ENCODE results near the gene HOXC10.
A peak's percentile ranks its signal among the peaks of the same experiment; 100 is the strongest.

Gene HOXC10

DNA sequence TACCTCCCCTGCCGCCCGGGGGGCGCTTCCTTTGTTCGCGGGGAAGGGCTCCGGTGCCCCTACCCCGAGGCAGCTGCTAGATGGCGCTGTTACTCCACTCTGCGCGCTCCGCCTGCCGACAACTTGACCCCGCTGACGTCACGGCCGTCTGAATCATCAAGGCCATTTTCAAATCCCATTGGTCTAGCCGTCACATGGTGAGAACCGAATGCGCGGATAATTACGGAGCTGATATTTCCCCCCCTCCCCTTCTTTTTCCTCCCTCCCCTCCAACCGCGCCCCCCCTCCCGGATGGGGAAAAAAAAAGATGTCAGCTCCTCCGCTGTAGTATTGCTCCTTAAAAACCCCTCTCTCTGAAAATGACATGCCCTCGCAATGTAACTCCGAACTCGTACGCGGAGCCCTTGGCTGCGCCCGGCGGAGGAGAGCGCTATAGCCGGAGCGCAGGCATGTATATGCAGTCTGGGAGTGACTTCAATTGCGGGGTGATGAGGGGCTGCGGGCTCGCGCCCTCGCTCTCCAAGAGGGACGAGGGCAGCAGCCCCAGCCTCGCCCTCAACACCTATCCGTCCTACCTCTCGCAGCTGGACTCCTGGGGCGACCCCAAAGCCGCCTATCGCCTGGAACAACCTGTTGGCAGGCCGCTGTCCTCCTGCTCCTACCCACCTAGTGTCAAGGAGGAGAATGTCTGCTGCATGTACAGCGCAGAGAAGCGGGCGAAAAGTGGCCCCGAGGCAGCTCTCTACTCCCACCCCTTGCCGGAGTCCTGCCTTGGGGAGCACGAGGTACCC lies at the start of gene HOXC10:
HOXC10 (plus strand) TSS at position 246 of the 791 bp plus-strand sequence; CDS start at position 360, 114 bp downstream.
- DNase-seq, result peak; percentile 28

DNA sequence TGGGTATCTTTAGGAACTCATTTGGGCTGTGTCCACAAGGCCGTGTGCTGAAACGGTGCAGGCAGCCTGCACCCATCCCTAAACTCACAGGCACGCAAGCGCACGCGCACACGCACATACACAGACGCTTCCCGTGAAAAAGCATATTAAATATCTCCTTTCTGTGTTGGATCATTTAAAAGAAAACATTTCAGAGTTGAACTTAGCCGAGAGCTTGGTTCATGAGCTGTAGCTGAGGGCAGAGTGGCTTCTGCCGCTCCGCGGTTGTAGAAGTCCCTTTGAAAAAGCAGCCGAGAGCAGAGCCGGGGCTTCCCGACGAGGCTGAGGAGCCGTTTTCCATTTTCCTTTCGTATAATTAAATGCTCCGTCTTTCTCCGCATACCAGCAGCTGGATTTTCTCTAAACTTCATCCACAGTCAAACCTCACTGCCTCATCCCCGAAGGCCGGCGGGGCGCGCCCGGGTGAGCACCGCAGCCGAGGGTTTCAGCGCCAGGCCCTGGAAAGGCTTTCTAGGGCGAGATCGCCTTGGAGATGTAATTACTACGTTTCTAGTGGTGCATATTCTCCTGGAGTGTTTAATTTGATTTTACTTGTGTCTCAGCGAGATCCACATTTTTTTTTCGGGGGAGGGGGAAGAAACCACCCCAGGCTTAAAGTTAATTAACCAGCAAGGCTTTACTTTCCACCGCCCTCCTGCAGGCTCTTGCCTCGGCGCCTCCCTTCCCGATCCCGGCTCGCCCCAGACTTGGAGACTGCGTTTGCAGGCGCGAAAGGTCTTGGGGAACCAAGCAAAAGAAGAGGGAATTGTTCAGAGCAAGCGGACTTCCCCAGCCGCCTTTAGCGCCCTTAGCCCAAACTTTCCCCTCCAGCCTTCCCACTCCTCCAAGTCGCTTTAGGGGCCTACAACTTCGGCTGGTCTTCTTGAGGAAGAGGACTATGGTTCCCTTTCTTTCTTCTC lies 49.3 kb upstream of the HOXC10 start:
- DNase-seq, result no peak

DNA sequence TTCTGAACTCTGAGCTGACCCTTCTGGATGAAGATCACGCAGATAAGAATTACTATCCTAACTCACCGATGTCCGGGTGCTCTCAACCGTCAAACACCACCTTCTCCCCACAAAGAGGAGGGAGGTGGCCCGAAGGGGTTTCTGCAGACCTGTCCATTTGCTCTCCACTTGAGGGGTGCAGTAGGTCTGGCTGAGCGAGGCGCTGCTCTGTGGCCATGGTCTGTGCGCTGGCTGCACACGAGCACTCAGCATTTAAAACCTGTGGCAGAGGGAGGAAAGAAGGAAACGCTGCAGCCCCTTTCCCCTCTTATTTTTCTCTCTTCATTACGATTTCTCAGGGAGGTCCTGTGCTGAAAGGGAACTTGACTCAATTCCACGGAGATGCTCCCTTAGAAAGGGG lies 47.8 kb upstream of the HOXC10 start:
- no peak for DNase-seq

DNA sequence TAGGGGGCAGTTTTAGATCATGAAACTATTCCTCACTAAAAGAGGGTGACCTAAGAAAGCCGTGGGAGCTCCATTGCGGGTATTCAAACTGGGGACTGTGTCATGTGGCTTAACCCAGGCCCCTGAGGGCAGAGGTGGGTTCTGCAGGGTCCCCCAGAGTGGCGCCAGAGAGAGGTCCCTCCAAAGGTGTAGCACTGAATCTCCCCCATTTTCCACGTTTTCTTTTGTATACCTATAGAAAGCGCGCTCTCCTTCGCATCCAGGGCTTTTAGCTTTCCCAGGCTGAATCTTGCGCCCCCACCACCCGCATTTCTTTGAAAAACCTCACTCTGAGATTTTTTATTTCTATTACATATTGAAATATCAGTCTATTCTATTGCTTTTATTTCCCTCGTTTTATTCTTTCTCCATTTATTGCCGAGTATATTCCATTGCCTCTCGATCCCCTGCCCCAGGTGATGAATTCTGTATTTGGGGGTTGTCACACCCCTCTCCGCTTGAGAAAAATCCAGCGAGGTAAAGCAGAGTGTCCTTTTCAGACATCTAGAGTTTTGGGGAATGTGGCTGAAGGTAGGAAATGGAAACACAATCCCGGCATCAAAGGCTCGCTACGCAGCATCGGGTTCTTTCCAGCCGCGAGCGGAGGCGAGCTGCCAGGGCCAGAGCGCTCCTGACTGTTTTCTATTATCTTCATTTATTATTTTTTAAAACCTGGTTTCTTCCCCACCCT lies 47.2 kb upstream of the HOXC10 start:
- no peak for DNase-seq

DNA sequence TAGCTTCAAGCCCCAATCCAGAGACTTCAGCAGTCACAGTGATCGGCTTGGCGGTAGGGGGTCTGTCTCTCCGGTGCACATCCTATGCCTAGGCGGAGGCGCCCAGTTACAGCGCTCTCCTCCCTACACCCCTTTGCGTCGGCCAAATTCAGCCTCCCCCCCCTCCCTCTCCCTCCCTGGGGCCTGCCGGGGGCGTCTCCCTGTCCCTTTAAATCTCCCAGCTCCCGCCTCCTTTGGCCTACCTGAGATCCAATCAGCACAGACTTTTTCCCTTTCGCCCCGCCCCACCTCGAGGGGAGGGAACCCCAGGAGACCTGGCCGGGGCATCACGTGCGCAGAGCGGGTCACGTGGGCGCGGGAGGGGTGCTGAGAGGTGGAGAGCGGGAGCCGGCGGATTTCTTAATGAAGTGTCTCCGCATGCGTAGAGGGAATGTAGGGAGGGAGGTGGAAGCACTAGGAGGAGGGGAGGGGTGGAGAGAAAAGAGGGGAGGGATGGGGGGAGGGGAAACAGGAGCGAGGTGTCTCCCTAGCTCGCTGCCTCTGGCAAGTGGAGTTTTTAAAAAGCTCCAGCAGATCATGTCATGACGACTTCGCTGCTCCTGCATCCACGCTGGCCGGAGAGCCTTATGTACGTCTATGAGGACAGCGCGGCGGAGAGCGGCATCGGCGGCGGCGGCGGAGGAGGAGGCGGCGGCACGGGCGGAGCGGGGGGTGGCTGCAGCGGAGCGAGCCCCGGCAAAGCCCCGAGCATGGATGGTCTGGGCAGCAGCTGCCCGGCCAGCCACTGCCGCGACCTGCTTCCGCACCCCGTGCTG lies 46.4 kb upstream of the HOXC10 start, which contains the start of gene HOXC13:
HOXC13 (plus strand) TSS at position 506 of the 815 bp plus-strand sequence; CDS start at position 582, 76 bp downstream.
- DNase-seq, result peak; percentile 93

DNA sequence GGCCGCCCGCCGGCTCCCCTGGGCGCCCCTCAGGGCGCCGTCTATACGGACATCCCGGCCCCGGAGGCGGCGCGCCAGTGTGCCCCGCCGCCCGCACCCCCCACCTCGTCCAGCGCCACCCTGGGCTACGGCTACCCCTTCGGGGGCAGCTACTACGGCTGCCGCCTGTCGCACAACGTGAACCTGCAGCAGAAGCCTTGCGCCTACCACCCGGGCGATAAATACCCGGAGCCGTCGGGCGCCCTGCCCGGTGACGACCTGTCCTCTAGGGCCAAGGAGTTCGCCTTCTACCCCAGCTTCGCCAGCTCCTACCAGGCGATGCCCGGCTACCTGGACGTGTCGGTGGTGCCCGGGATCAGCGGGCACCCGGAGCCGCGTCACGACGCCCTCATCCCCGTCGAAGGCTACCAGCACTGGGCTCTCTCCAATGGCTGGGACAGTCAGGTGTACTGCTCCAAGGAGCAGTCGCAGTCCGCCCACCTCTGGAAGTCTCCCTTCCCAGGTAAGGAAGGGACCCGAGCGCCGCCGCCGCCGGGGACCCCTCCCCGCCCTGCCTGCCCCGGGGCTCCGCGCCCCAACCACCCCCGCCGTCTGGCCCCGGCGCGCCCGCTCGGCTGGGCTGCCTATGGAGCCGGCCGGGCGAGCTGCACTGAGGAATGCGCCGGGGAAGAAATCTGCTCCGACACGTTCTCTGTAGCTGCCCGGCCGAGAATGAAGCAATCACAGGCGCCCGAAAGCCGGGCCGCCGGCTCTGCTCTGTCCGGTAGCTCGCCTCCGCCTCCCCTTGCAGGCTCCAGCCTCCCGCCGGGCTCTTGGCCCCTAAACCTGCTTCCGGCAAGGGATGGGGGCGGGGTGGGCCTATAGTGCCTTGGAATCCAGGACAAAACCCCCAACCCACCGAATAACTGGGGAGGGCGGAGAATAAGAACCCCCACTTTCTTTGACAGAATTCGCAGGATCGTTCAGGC lies 45.5 kb upstream of the HOXC10 start:
- no peak for DNase-seq

DNA sequence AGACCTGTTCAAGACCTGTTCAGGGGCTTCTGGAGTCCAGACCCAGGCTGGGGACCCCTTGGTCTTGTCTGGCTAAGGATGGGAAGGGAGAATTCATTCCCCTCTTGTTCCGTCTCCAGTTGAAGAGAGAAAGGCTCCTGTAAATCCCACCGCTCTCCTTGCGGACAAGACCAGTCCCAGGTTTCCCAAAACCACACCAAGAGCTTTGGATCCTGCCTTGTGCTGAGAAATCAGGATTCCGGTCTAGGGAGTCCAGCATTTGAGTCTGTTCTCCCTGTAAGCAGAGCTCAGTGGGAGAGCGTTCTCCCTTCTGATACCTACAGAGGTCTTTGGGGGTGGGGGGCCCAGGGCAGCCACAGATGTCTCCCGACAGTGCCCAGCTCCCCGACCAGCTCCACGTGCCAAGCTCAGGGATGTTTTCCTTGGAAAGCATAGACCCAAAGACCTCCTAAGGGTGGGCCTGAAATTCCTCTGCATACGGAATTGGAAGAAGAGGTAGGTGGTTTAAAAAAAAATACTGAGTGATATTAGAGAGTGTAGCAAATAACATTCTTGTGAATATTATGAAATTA lies 44.4 kb upstream of the HOXC10 start:
- no peak for DNase-seq

DNA sequence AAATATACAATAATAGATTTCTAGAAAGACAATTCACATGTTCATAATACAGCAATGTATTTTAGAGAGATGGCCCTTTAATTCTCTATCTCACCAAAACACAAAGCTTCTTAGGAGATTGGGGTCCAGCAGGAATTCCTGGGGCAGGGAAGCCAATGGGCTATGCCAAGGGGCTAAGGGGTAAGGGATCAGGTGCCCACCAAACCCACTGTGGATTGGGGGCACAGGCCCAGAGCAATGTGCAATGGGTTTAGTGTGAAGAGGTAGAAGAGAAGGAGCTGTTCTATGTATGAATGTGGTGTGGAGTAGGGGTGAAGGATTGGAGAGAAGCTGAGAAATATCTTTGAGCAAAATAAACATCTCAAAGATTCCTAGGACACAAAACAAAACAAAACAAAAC lies 43.8 kb upstream of the HOXC10 start:
- no peak for DNase-seq

DNA sequence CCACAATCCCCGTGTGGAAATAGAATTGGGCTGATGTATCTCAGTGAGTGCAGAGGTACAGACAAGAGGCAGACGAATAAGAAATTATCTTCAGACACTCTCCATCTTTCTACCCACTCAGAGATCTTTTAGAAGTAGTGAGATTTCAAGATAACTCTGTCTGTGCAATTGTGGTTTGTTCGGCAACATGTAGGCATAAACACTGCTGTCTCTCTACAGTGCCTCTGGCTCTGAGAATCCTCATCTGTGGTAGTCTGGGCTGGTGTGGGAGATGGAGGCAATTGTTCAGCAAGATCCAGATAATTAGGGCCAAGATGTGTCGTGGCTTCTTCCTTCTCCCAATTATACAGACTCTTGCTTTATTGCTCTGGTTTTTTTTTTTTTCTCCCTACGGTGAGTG lies 43.2 kb upstream of the HOXC10 start:
- no peak for DNase-seq

DNA sequence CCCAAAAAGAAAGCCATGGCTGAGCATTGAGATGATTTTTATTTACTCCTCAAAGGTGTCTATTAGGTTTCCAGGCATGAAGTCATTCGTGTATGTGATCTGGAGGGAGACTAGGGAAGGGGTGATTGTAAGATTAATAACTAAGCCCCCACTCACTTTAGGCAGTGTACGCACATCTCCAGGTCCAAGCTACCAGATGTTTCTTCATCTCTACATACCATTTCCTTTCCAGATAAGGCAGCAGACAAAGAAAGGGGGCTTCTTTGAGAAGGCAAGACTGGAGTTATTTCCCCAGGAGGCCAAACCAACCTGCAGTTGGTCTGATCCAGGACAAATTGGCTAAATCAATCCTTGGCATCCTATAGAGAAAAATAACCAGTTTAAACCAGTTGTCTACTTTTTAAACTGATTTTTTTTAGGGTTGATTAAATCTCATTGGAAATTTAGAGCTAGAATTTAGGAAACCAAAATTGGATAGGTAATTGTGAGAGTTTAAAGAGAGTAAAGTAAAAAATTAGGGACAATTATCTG lies 42.4 kb upstream of the HOXC10 start:
- no peak for DNase-seq

DNA sequence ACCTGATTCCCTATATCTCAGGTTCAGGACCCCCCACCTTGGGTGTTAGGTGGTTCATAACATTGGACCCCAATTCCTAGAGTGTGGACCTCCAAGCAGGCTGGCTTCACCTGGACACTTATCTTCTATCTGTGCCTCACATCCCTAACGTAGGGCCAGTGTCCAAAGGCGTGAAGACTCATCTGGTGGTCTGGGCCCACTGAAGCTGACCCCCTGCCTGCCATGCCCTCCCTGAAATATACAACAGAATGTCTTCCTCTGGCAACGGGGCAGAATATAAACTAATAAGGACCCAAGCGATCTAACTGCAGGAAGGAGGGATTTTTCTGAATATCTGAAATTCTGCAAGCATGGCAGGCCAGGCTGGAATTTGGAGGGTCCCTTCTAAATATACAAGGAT lies 40.7 kb upstream of the HOXC10 start:
- no peak for DNase-seq

DNA sequence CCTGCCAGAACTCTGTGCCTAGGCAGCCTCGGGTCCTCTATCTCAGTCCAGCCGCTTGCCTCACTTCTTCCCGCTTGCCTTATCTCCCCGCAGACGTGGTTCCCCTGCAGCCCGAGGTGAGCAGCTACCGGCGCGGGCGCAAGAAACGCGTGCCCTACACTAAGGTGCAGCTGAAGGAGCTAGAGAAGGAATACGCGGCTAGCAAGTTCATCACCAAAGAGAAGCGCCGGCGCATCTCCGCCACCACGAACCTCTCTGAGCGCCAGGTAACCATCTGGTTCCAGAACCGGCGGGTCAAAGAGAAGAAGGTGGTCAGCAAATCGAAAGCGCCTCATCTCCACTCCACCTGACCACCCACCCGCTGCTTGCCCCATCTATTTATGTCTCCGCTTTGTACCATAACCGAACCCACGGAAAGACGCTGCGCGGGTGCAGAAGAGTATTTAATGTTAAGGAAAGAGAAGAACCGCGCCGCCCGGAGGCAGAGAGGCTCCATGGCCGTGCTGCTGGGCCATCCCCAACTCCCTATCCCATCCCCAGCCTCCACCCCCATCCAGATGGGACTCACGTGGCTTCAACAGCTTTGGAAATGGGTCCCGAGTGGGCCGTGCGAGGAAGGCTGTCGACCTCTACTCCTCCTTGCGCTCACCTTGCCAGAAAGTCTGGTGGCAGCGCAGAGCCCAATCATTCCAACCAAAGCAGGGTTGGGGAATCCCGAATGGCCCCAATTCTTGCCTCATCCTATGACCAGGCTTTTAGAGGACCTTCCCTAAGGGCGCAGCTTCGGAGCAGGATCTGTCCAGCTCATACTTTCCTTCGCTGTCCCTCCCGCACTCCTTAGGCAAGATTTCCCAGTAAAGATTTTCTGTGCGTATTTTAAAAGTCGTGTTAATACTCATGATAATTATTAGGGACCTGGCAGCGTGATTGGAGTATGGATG lies 39.8 kb upstream of the HOXC10 start:
- no peak for DNase-seq

DNA sequence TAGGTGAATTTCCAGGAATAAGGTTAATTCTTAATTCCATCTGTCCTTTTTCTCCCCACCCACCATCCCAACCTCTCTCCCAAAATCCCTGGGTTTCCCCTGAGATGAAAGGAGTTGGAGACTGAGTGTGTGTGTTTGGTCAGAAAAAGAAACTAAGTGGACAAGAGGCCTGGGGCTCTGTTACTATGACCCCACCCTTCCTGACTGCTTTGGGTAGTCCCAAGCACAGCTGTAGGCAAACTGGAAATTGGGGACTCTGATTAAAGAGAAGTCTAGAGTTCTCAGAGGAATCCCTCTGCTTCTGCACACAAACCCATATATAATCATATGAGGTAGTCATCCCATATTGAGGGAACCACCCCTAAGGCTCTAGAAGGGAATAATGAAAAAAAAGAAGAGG lies 37.2 kb upstream of the HOXC10 start:
- no peak for DNase-seq

DNA sequence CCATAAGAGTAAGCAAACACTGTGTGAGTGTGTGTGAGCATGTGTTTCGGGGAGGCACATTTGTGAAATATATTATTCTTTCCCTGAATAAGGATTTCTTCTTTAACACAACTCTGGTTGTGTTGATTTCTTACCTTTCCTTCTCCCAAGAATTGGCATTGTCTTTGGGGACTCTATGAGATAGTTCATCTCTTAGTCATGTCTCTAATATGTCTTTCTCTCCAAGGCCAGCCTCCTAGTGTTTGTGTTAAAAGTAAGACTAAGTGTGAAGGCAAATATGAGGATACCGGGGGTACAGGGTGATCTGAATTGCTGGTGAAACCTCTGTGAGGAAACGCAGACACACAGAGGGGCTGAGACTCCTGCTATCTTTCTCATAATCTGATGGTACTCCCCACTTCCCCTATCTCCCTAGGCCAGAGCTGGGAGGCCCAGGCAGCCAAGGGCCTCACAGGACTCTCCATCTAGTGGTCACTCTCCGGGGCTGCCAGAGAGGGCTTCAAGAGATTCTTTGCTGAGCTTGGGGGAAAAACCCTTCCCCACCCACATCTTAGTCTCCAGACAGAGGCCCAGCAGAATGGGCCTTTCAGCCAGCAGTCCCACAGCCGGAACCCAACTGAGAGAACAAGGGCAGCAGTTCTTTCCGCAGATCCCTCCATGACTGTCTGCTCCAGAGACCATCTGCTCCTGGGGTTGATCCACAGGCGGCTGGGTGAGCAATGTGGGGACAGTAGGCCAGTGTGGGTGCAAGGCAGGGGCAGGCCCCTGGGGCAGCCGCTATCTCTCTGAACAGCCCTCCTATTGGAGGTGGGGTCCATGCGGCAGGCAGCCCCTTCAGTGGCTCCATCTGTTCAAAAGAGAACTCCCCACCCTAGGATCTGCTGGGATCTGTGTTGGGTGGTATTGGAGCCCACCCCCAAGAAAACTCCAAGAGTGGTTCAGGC lies 36.0 kb upstream of the HOXC10 start:
- DNase-seq, result no peak

DNA sequence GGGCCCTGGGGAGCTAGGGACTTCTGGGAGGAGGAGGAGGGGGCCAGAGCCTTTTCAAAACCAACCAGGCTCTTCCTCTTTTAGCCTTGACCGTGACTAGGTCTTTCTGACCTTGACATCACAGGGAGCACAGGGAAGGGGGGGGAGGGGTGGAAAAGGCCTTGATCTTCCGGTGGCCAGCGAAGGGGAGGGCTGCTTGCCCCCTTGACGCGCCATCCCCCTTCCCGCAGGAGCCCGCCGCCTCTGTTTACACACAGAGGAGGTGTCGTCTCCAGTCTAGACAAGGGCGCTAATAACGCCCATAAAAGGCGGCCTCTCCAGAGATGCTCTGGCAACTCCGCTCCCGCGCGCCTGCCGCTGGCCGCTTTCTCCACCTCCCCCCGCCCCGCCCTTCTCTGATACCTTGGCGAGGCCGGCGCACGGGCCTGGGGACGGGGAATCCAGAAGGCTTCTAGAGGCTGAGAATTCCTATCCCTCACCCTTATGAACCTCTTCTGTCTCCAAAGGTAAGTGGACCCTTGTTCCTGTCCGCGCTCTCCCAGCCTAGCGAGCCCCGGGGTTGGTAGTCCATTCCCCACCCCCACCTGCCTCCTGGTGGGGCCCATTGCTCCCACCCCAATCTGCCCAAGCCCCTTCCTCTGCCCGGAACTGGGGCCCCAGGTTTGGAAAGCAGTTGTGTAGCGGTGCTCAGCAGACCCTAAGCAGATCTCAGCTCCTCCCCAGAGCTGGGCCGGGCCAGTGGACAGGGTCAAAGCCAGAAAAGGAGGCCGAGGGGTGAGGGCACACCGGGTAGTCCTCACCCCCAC lies 35.1 kb upstream of the HOXC10 start:
- DNase-seq, result no peak

DNA sequence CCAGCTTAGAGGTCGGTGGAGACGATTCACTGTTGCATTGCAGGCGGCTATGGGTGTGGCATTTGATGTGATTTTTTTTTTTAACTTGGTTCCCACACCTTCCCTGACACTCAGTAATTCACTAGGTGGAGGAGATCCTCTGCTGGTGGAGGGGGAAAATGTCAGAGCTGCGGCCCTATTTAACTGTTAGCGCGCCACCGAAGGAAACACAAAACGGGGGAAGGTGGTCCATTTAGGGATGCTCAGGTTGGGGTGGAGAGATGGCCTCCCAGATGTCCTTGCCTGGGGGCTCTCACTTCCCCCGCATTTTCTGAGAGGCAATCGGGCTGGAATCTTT lies 34.5 kb upstream of the HOXC10 start:
- no peak for DNase-seq
